Gastrocnemius medialis (tissue), 4 donors: Measurements from ENCODE around the gene RAD51B. TPM values are rescaled to one million over a fixed set of nuclear protein-coding genes. Genes with fewer than 3 reads are reported as not detected.
A peak's percentile ranks its signal among the peaks of the same experiment; 100 is the strongest.

ENCODE experiments used
- ATAC-seq, 2 donors: fragments of 150-250 bp; one replicate each; pipeline ENCODE4 v1.9.1; 2016
- DNase-seq, 2 donors: peaks; one replicate each; pipeline ENCODE4 v3.0.0-alpha.2; 2019
- H3K27ac ChIP-seq, 4 donors: fragments of 200-600 bp; sonication (generic); 1 replicate in 1 of 4; 2 replicates in 3 of 4; pipeline ENCODE4 v1.5.1; 2016 to 2018; ENCODE audit warnings: mild to moderate bottlenecking in 2 of 4, moderate library complexity in 1 of 4
- H3K27me3 ChIP-seq, 3 donors: fragments of 200-600 bp; sonication (generic) in 2 of 3; 1 replicate in 1 of 3; 2 replicates in 2 of 3; pipeline versions ENCODE4 v1.5.1 to v1.6.0; 2016 to 2019; ENCODE audit warnings: mild to moderate bottlenecking in 1 of 3, moderate library complexity in 1 of 3
- H3K36me3 ChIP-seq, 2 donors: fragments of 200-600 bp; sonication (generic) in 1 of 2; one replicate each; pipeline ENCODE4 v1.5.1; 2017 to 2018
- H3K4me1 ChIP-seq, 2 donors: fragments of 200-600 bp; sonication (generic) in 1 of 2; one replicate each; pipeline ENCODE4 v1.5.1; 2016 to 2017; ENCODE audit warnings: mild to moderate bottlenecking in 2 of 2
- H3K4me3 ChIP-seq, 4 donors: fragments of 200-600 bp; sonication (generic) in 3 of 4; 1 replicate in 1 of 4; 2 replicates in 3 of 4; pipeline ENCODE4 v1.5.1; 2016 to 2019; ENCODE audit warnings: mild to moderate bottlenecking in 2 of 4
- H3K9me3 ChIP-seq, 3 donors: fragments of 200-600 bp; sonication (generic) in 2 of 3; 1 replicate in 1 of 3; 2 replicates in 2 of 3; pipeline ENCODE4 v1.5.1; 2016 to 2019
- POLR2A ChIP-seq, 2 donors: fragments of 450-650 bp; IDR thresholded peaks; one replicate each; pipeline ENCODE4 v1.6.1; 2017; ENCODE audit warnings: antibody characterized with exemption in 2 of 2, mild to moderate bottlenecking in 2 of 2, moderate library complexity in 2 of 2
- in situ Hi-C, 4 donors: fragments of 200-750 bp; cut with MboI; loops; one replicate each; pipeline versions ENCODE4 v1.15.0 to v1.8.0; 2017; ENCODE audit warnings: low sequenced_read_pairs in 4 of 4
- intact Hi-C: fragments of 100-400 bp; cut with DNase I; formaldehyde crosslinking; loops from one replicate; pipeline ENCODE4 v1.15.1; 2023; ENCODE audit warnings: low total_unique reads
- total RNA-seq, 4 donors: library from RNA; depleted of rRNA; stranded (reverse); fragments of >200 nt; gene quantifications; one replicate each; pipeline versions ENCODE4 v1.1.0 to v1.2.3, GENCODE V29; 2016
- TF ChIP-seq, protein P1 (sequence below), 5 experiments: fragments of 450-650 bp in 3 of 5; fragments of 200-600 bp in 2 of 5; sonication (generic) in 2 of 5; IDR thresholded peaks in 4 of 5; conservative IDR thresholded peaks in 1 of 5; 1 replicate in 4 of 5; 2 replicates in 1 of 5; pipeline ENCODE4 v1.5.1; 2016 to 2019; ENCODE audit warnings: antibody characterized with exemption in 5 of 5, mild to moderate bottlenecking in 3 of 5, moderate library complexity in 3 of 5

RAD51B gene
- total RNA-seq, 4 donors from 2014 or later: 1.6 to 3.3 (median 2.4) TPM

DNA sequence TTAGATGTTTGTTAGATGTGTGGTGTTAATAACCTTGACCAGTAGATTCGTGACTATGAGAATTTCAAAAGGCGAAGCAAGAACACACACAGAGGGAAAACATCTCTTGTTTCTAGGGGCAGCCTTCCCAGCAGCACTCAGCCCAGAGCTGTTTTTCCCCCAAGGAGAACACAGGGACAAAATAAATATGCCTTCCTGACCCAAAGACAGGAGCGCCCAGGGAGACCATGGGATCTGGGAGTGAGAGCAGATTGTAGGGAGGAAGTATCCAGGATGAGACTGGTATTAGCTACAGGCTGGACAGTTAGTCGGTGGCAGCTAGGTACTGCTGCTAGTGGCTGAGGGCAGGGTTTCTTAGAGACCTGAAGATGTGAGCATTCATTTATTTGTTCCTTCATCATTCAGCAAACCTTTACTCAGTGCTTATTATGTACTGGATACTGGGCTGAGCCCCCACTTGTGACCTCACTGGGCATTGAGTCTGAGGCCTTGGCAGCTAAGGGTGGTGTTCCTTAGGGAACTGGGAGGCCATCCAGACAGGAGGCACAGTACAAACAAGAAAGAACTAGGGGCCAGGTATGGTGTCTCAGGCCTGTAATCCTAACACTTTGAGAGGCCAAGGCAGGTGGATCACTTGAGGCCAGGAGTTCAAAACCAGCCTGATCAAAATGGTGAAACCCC is 503.5 kb downstream of the RAD51B start:
- TF ChIP-seq POLR2A (IDR thresholded peaks at IDR 0.05): no peak
- TF ChIP-seq, protein P1, sequence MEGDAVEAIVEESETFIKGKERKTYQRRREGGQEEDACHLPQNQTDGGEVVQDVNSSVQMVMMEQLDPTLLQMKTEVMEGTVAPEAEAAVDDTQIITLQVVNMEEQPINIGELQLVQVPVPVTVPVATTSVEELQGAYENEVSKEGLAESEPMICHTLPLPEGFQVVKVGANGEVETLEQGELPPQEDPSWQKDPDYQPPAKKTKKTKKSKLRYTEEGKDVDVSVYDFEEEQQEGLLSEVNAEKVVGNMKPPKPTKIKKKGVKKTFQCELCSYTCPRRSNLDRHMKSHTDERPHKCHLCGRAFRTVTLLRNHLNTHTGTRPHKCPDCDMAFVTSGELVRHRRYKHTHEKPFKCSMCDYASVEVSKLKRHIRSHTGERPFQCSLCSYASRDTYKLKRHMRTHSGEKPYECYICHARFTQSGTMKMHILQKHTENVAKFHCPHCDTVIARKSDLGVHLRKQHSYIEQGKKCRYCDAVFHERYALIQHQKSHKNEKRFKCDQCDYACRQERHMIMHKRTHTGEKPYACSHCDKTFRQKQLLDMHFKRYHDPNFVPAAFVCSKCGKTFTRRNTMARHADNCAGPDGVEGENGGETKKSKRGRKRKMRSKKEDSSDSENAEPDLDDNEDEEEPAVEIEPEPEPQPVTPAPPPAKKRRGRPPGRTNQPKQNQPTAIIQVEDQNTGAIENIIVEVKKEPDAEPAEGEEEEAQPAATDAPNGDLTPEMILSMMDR (IDR thresholded peaks at IDR 0.05 in 4 of 5, conservative IDR thresholded peaks at IDR 0.05 in 1 of 5): no peak
- H3K27me3 ChIP-seq: no peaks in the 10 kb centered on the region
- intact Hi-C loops: no loop called here
- H3K36me3 ChIP-seq: no peaks in the 10 kb centered on the region
- no peaks in the 10 kb centered on the region for H3K9me3 ChIP-seq
- H3K4me1 ChIP-seq: peaks cover 0 to 11% of the 10 kb centered on the region in 2 donors
- peak in 1 of 2 donors; percentile 36 for ATAC-seq
- no peak overlapping the region for H3K27ac ChIP-seq
- no peak overlapping the region for H3K4me3 ChIP-seq
- DNase-seq: no peak
- in situ Hi-C loops: no loop called here

GRCh38 chr14:68325267-68325807 is 505.8 kb downstream of the RAD51B start:
- no peak for DNase-seq
- no peak overlapping the region for H3K4me3 ChIP-seq
- TF ChIP-seq, protein P1 (IDR thresholded peaks at IDR 0.05 in 4 of 5, conservative IDR thresholded peaks at IDR 0.05 in 1 of 5): no peak
- no peak for TF ChIP-seq POLR2A (IDR thresholded peaks at IDR 0.05)
- no peak overlapping the region for H3K27ac ChIP-seq
- intact Hi-C loops: no loop called here
- no peaks in the 10 kb centered on the region for H3K9me3 ChIP-seq
- no peaks in the 10 kb centered on the region for H3K4me1 ChIP-seq
- H3K27me3 ChIP-seq: no peaks in the 10 kb centered on the region
- H3K36me3 ChIP-seq: no peaks in the 10 kb centered on the region
- in situ Hi-C loops: no loop called here
- ATAC-seq: no peak

GRCh38 chr14:68327231-68327630 is 507.7 kb downstream of the RAD51B start:
- no peak for ATAC-seq
- TF ChIP-seq, protein P1 (IDR thresholded peaks at IDR 0.05 in 4 of 5, conservative IDR thresholded peaks at IDR 0.05 in 1 of 5): no peak
- no peak for TF ChIP-seq POLR2A (IDR thresholded peaks at IDR 0.05)
- Histone ChIP-seq H3K4me1 (peaks cover 0 to 6% of the 10 kb centered on the region in 2 donors), H3K27me3 (no peaks in the 10 kb centered on the region), H3K27ac (no peak overlapping the region), H3K9me3 (no peaks in the 10 kb centered on the region), H3K36me3 (no peaks in the 10 kb centered on the region), H3K4me3 (no peak overlapping the region)
- no peak for DNase-seq
- in situ Hi-C loops (no loop called here), intact Hi-C loops (no loop called here)

DNA sequence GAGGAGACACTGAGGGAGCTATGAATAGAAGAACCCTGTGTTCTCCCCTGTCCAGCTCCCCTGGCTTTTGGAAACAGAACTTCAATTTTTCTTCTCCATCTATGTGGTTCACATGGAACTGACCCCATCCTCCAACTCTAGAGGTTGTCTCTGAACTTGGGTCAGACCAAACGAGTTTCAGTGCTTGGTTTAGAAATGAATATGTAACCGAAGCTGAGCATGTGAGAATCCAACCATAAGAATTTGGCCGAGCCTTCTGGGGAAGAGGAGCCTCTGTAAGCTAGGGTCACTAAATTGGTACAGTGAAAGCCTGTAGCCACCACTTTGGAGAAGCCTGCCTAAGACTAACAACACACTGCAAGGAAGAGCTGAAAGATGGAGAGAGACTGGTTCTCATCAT is 508.9 kb downstream of the RAD51B start:
- no peaks in the 10 kb centered on the region for H3K27me3 ChIP-seq
- DNase-seq (no peak), ATAC-seq (no peak)
- no peak for TF ChIP-seq POLR2A (IDR thresholded peaks at IDR 0.05)
- in situ Hi-C loops: no loop called here
- H3K4me1 ChIP-seq: peaks cover 0 to 6% of the 10 kb centered on the region in 2 donors
- no peak overlapping the region for H3K4me3 ChIP-seq
- no peaks in the 10 kb centered on the region for H3K9me3 ChIP-seq
- H3K36me3 ChIP-seq: no peaks in the 10 kb centered on the region
- H3K27ac ChIP-seq: no peak overlapping the region
- intact Hi-C loops: no loop called here

GRCh38 chr14:68331426-68331825 is 511.8 kb downstream of the RAD51B start:
- intact Hi-C loops: no loop called here
- H3K27me3 ChIP-seq: no peaks in the 10 kb centered on the region
- no peak overlapping the region for H3K27ac ChIP-seq
- TF ChIP-seq, protein P1 (IDR thresholded peaks at IDR 0.05 in 4 of 5, conservative IDR thresholded peaks at IDR 0.05 in 1 of 5): no peak
- no peaks in the 10 kb centered on the region for H3K9me3 ChIP-seq
- peaks cover 0 to 6% of the 10 kb centered on the region in 2 donors for H3K4me1 ChIP-seq
- no peak for DNase-seq
- no peak overlapping the region for H3K4me3 ChIP-seq
- no peaks in the 10 kb centered on the region for H3K36me3 ChIP-seq
- in situ Hi-C loops: no loop called here
- ATAC-seq: no peak
